GM19455 (cell line): ENCODE data around the gene CLDN24.

ENCODE experiments used
- ATAC-seq: cut with Tn5 transposase; IDR thresholded peaks from one replicate; pipeline ENCODE4 v1.9.1; 2021; ENCODE audit not compliant: unreplicated experiment

CLDN24 gene

GRCh38 chr4:183322326-183322725 is at the start of gene CLDN24:
CLDN24 (minus strand) TSS chr4:183322426; CDS start chr4:183322426, 0 bp downstream.
- no peak for ATAC-seq

- no peak for ATAC-seq
Observed at GRCh38 chr4:183370786-183371185, 48.6 kb upstream of the CLDN24 start.

- no peak for ATAC-seq
Observed at GRCh38 chr4:183369073-183369472, 46.8 kb upstream of the CLDN24 start.

- no peak for ATAC-seq
Observed at GRCh38 chr4:183366206-183366835, 44.1 kb upstream of the CLDN24 start.

GRCh38 chr4:183364025-183364424 is 41.8 kb upstream of the CLDN24 start:
- ATAC-seq, result no peak

GRCh38 chr4:183362916-183363542 is 40.8 kb upstream of the CLDN24 start:
- ATAC-seq, result no peak

- ATAC-seq, result no peak
Observed at GRCh38 chr4:183362036-183362435, 39.8 kb upstream of the CLDN24 start.

GRCh38 chr4:183360161-183360919 is 38.1 kb upstream of the CLDN24 start:
- ATAC-seq, result no peak

- ATAC-seq, result no peak
Observed at GRCh38 chr4:183358215-183358755, 36.1 kb upstream of the CLDN24 start.

- ATAC-seq, result no peak
Observed at GRCh38 chr4:183356931-183357675, 34.9 kb upstream of the CLDN24 start.

GRCh38 chr4:183356173-183356830 is 34.1 kb upstream of the CLDN24 start:
- no peak for ATAC-seq

- no peak for ATAC-seq
Observed at GRCh38 chr4:183355405-183355804, 33.2 kb upstream of the CLDN24 start.

- no peak for ATAC-seq
Observed at GRCh38 chr4:183354219-183354618, 32.0 kb upstream of the CLDN24 start.

GRCh38 chr4:183353557-183353956 is 31.3 kb upstream of the CLDN24 start:
- ATAC-seq, result no peak

- ATAC-seq, result no peak
Observed at GRCh38 chr4:183352546-183352945, 30.3 kb upstream of the CLDN24 start.

GRCh38 chr4:183350317-183351071 is 28.3 kb upstream of the CLDN24 start:
- ATAC-seq, result no peak

- ATAC-seq, result no peak
Observed at GRCh38 chr4:183349673-183350072, 27.4 kb upstream of the CLDN24 start.

GRCh38 chr4:183348706-183349659 is 26.8 kb upstream of the CLDN24 start:
- ATAC-seq, result no peak

- ATAC-seq, result no peak
Observed at GRCh38 chr4:183348136-183348535, 25.9 kb upstream of the CLDN24 start.
